GM12878 (cell line): ENCODE measurements around the gene TMCO6. TPM values are rescaled to one million over a fixed set of nuclear protein-coding genes. Genes with fewer than 3 reads are reported as not detected.

ENCODE experiments used
- ASH2L ChIP-seq: fragments of 300-600, 200-600 bp; sonication (generic); IDR thresholded peaks from 2 replicates; pipeline ENCODE4 v1.6.1; 2017; ENCODE audit warnings: low read depth, mild to moderate bottlenecking, borderline replicate concordance
- IKZF1 ChIP-seq: fragments of 450-650 bp; conservative IDR thresholded peaks from 2 replicates; pipeline ENCODE4 v1.6.1; 2017; ENCODE audit warnings: antibody characterized with exemption, mild to moderate bottlenecking
- KDM1A ChIP-seq: fragments of 200-600 bp; sonication (generic); IDR thresholded peaks from 2 replicates; pipeline ENCODE4 v1.6.1; 2016; ENCODE audit warnings: borderline replicate concordance
- LARP7 ChIP-seq: fragments of 450-650 bp; IDR thresholded peaks from 2 replicates; pipeline ENCODE4 v1.6.1; 2017; ENCODE audit warnings: mild to moderate bottlenecking
- NR2C1 ChIP-seq: fragments of 450-650 bp; IDR thresholded peaks from 2 replicates; pipeline ENCODE4 v1.6.1; 2017; ENCODE audit warnings: antibody characterized with exemption, mild to moderate bottlenecking, moderate library complexity
- RFX5 ChIP-seq: IDR thresholded peaks from 2 replicates; pipeline ENCODE4 v1.6.1; 2011; ENCODE audit warnings: low read depth, low read length, improper control_type of control experiment
- SMAD1 ChIP-seq: fragments of 450-650 bp; IDR thresholded peaks from 2 replicates; pipeline ENCODE4 v1.6.1; 2018; ENCODE audit warnings: mild to moderate bottlenecking, low read depth; ENCODE audit not compliant: partially characterized antibody
- SREBF2 ChIP-seq: IDR thresholded peaks from 2 replicates; pipeline ENCODE4 v1.6.1; 2012; ENCODE audit warnings: mild to moderate bottlenecking, low read length
- SUZ12 ChIP-seq: fragments of 200-600 bp; sonication (generic); IDR thresholded peaks from one replicate; pipeline ENCODE4 v1.6.1; 2018; ENCODE audit warnings: antibody characterized with exemption, mild to moderate bottlenecking; ENCODE audit not compliant: unreplicated experiment
- TAF1 ChIP-seq: IDR thresholded peaks from 2 replicates; pipeline ENCODE4 v1.6.1; 2011; ENCODE audit warnings: mild to moderate bottlenecking, low read depth, low read length, borderline replicate concordance
- TCF7 ChIP-seq: IDR thresholded peaks from 2 replicates; pipeline ENCODE4 v1.6.1; 2014; ENCODE audit warnings: antibody characterized with exemption, borderline replicate concordance
- polyA plus RNA-seq, 11 experiments: library from polyadenylated mRNA; depleted of rRNA in 4 of 11; unstranded in 6 of 11; stranded (reverse) in 5 of 11; fragments of >200 nt; fragmentation: Nextera tagmentation in 4 of 11; fragmentation: Illumina TruSeq in 1 of 11; extraction: Ambion mirVana in 4 of 11; extraction: Trizol in 1 of 11; gene quantifications; 1 replicate in 1 of 11; 2 replicates in 10 of 11; pipeline versions ENCODE4 v1.2.1 to v1.2.3, GENCODE V29; 2011 to 2016; ENCODE audit warnings: inconsistent platforms in 2 of 11, missing spikeins in 2 of 11, low read depth in 1 of 11
- total RNA-seq, 4 experiments: library from RNA; depleted of rRNA in 3 of 4; stranded (reverse); fragments of >200 nt in 3 of 4; fragmentation: Illumina TruSeq in 1 of 4; extraction: Trizol in 1 of 4; gene quantifications; 2 replicates each; pipeline versions ENCODE4 v1.2.1 to v1.2.3, GENCODE V29; 2013 to 2021
- TF ChIP-seq, protein P1 (sequence below): IDR thresholded peaks from 2 replicates; pipeline ENCODE4 v1.6.1; 2011; ENCODE audit warnings: borderline replicate concordance, low read depth, mild to moderate bottlenecking, moderate library complexity, low read length; ENCODE audit not compliant: insufficient read depth, poor library complexity, severe bottlenecking
- TF ChIP-seq, protein P2 (sequence below): fragments of 450-650 bp; IDR thresholded peaks from 2 replicates; pipeline ENCODE4 v1.6.1; 2017; ENCODE audit warnings: mild to moderate bottlenecking
- TF ChIP-seq, protein P3 (sequence below): fragments of 450-650 bp; IDR thresholded peaks from 2 replicates; pipeline ENCODE4 v1.6.1; 2017; ENCODE audit warnings: low read depth, mild to moderate bottlenecking, moderate library complexity
- TF ChIP-seq, protein P4 (sequence below): IDR thresholded peaks from 2 replicates; pipeline ENCODE4 v1.6.1; 2012; ENCODE audit warnings: low read length, inconsistent platforms
- TF ChIP-seq, protein P5 (sequence below): fragments of 450-650 bp; IDR thresholded peaks from 2 replicates; pipeline ENCODE4 v1.6.1; 2017; ENCODE audit warnings: antibody characterized with exemption, mild to moderate bottlenecking, moderate library complexity

TMCO6 gene
- total and polyA plus RNA-seq, 10 of the 15 experiments (the other 5 are each of a cell fraction or from before 2014, with no cell fraction given), result 4.1 to 21.6 (median 11.7) TPM

DNA sequence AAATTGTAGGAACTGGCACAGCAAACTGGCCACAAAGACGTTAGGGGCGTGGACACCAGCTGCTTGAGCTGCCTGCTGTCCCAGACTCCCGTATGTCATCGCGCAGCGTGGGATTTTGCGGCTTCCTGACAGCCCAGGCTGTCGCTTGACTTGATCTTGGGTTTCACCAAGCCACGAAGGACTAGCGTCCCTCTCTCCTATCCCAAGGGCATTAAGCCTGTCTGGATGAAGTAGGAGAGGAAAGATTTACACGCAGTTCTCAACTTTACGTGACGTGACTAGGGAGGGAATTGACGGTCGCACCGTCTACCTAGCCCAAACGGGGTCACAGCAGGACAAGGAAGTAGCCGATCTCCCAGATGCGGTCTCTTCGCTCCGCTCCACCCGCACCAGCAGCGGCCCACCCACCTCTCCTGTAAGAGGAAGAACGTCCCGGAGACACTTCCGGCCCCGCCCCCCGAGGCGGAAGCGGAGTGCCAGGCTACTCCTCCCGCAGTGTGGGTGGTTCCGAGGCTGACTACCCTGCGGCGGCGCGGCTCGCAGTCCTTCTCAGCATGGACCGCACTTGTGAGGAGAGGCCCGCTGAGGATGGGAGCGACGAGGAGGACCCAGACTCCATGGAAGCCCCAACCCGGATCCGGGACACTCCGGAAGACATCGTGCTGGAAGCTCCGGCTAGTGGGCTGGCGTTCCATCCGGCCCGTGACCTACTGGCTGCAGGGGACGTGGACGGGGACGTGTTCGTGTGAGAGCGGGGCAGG, 25.3 kb downstream of the TMCO6 start, which contains the start of gene WDR55 (continued):
- TF ChIP-seq, protein P1, sequence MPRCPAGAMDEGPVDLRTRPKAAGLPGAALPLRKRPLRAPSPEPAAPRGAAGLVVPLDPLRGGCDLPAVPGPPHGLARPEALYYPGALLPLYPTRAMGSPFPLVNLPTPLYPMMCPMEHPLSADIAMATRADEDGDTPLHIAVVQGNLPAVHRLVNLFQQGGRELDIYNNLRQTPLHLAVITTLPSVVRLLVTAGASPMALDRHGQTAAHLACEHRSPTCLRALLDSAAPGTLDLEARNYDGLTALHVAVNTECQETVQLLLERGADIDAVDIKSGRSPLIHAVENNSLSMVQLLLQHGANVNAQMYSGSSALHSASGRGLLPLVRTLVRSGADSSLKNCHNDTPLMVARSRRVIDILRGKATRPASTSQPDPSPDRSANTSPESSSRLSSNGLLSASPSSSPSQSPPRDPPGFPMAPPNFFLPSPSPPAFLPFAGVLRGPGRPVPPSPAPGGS, result no peak
- no peak for TF ChIP-seq ASH2L
- peak; percentile 69 for TF ChIP-seq SMAD1
- TF ChIP-seq NR2C1, result no peak
- no peak for TF ChIP-seq KDM1A
- no peak for TF ChIP-seq SUZ12
- no peak for TF ChIP-seq TCF7
- peak; percentile 82 for TF ChIP-seq TAF1
- peak; percentile 32; the same call in 1 of the 2 replicates for TF ChIP-seq LARP7
- 0 out of 2 replicates have a peak, but pooled peaks have one; percentile 8 for TF ChIP-seq RFX5
- TF ChIP-seq IKZF1, result peak; percentile 93
- TF ChIP-seq, protein P2, sequence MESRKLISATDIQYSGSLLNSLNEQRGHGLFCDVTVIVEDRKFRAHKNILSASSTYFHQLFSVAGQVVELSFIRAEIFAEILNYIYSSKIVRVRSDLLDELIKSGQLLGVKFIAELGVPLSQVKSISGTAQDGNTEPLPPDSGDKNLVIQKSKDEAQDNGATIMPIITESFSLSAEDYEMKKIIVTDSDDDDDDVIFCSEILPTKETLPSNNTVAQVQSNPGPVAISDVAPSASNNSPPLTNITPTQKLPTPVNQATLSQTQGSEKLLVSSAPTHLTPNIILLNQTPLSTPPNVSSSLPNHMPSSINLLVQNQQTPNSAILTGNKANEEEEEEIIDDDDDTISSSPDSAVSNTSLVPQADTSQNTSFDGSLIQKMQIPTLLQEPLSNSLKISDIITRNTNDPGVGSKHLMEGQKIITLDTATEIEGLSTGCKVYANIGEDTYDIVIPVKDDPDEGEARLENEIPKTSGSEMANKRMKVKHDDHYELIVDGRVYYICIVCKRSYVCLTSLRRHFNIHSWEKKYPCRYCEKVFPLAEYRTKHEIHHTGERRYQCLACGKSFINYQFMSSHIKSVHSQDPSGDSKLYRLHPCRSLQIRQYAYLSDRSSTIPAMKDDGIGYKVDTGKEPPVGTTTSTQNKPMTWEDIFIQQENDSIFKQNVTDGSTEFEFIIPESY, result no peak
- TF ChIP-seq, protein P3, sequence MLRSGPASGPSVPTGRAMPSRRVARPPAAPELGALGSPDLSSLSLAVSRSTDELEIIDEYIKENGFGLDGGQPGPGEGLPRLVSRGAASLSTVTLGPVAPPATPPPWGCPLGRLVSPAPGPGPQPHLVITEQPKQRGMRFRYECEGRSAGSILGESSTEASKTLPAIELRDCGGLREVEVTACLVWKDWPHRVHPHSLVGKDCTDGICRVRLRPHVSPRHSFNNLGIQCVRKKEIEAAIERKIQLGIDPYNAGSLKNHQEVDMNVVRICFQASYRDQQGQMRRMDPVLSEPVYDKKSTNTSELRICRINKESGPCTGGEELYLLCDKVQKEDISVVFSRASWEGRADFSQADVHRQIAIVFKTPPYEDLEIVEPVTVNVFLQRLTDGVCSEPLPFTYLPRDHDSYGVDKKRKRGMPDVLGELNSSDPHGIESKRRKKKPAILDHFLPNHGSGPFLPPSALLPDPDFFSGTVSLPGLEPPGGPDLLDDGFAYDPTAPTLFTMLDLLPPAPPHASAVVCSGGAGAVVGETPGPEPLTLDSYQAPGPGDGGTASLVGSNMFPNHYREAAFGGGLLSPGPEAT, result peak; percentile 68; the same call in 1 of the 2 replicates
- TF ChIP-seq, protein P4, sequence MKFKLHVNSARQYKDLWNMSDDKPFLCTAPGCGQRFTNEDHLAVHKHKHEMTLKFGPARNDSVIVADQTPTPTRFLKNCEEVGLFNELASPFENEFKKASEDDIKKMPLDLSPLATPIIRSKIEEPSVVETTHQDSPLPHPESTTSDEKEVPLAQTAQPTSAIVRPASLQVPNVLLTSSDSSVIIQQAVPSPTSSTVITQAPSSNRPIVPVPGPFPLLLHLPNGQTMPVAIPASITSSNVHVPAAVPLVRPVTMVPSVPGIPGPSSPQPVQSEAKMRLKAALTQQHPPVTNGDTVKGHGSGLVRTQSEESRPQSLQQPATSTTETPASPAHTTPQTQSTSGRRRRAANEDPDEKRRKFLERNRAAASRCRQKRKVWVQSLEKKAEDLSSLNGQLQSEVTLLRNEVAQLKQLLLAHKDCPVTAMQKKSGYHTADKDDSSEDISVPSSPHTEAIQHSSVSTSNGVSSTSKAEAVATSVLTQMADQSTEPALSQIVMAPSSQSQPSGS, result no peak
- TF ChIP-seq, protein P5, sequence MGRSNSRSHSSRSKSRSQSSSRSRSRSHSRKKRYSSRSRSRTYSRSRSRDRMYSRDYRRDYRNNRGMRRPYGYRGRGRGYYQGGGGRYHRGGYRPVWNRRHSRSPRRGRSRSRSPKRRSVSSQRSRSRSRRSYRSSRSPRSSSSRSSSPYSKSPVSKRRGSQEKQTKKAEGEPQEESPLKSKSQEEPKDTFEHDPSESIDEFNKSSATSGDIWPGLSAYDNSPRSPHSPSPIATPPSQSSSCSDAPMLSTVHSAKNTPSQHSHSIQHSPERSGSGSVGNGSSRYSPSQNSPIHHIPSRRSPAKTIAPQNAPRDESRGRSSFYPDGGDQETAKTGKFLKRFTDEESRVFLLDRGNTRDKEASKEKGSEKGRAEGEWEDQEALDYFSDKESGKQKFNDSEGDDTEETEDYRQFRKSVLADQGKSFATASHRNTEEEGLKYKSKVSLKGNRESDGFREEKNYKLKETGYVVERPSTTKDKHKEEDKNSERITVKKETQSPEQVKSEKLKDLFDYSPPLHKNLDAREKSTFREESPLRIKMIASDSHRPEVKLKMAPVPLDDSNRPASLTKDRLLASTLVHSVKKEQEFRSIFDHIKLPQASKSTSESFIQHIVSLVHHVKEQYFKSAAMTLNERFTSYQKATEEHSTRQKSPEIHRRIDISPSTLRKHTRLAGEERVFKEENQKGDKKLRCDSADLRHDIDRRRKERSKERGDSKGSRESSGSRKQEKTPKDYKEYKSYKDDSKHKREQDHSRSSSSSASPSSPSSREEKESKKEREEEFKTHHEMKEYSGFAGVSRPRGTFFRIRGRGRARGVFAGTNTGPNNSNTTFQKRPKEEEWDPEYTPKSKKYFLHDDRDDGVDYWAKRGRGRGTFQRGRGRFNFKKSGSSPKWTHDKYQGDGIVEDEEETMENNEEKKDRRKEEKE, result no peak
- TF ChIP-seq SREBF2, result no peak
